ENCODE measurements around the gene TUT4.

TUT4 gene

GRCh38 chr1:52454127-52454526, 98.8 kb downstream of the TUT4 start:
- no peaks in the 10 kb centered on the region for H3K36me3 ChIP-seq (replicated peaks)
- in situ Hi-C loops (cut with HindIII; ENCODE audit: low pct_ligation_motif_present, low sequenced_read_pairs), result no loop called here
- H3K27me3 ChIP-seq (replicated peaks), result no peaks in the 10 kb centered on the region
- DNase-seq, result no peak
- no peak overlapping the region for H3K4me3 ChIP-seq (ENCODE audit: low read depth, low read length)
- TF ChIP-seq, protein P1, sequence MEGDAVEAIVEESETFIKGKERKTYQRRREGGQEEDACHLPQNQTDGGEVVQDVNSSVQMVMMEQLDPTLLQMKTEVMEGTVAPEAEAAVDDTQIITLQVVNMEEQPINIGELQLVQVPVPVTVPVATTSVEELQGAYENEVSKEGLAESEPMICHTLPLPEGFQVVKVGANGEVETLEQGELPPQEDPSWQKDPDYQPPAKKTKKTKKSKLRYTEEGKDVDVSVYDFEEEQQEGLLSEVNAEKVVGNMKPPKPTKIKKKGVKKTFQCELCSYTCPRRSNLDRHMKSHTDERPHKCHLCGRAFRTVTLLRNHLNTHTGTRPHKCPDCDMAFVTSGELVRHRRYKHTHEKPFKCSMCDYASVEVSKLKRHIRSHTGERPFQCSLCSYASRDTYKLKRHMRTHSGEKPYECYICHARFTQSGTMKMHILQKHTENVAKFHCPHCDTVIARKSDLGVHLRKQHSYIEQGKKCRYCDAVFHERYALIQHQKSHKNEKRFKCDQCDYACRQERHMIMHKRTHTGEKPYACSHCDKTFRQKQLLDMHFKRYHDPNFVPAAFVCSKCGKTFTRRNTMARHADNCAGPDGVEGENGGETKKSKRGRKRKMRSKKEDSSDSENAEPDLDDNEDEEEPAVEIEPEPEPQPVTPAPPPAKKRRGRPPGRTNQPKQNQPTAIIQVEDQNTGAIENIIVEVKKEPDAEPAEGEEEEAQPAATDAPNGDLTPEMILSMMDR (IDR thresholded peaks at IDR 0.05; ENCODE audit: low read depth, low read length, missing control alignments), result no peak
- H3K27ac ChIP-seq, result no peak overlapping the region

- no peak overlapping the region for H3K4me3 ChIP-seq (ENCODE audit: low read depth, low read length)
- no peaks in the 10 kb centered on the region for H3K27me3 ChIP-seq (replicated peaks)
- no peaks in the 10 kb centered on the region for H3K36me3 ChIP-seq (replicated peaks)
- TF ChIP-seq, protein P1 (IDR thresholded peaks at IDR 0.05; ENCODE audit: low read depth, low read length, missing control alignments), result no peak
- H3K27ac ChIP-seq, result no peak overlapping the region
- DNase-seq, result no peak
- in situ Hi-C loops (cut with HindIII; ENCODE audit: low pct_ligation_motif_present, low sequenced_read_pairs), result no loop called here
These were observed 108.4 kb downstream of the TUT4 start for GRCh38 chr1:52444463-52444862.

DNA sequence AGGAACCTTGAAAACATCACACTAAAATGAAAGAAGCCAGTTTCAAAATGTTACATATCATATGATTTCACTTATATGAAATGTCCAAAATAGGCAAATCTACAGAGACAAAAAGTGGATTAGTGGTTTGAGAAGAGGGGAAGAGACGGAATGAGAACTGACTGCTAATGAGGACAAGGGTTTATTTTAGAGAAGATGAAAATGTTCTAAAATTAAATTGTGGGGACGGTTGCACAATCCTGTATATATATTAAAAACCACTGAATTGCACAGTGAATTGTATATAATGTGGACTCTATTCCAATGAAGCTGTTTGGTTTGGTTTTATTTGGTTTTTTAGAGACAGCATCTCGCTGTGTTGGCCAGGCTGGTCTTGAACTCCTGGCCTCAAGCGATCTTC, 112.9 kb downstream of the TUT4 start:
- no peak for DNase-seq
- in situ Hi-C loops (cut with HindIII; ENCODE audit: low pct_ligation_motif_present, low sequenced_read_pairs), result no loop called here
- H3K27me3 ChIP-seq (replicated peaks), result no peaks in the 10 kb centered on the region
- H3K36me3 ChIP-seq (replicated peaks), result peaks cover 3% of the 10 kb centered on the region
- no peak overlapping the region for H3K27ac ChIP-seq
- TF ChIP-seq, protein P1 (IDR thresholded peaks at IDR 0.05; ENCODE audit: low read depth, low read length, missing control alignments), result no peak
- H3K4me3 ChIP-seq (ENCODE audit: low read depth, low read length), result no peak overlapping the region

DNA sequence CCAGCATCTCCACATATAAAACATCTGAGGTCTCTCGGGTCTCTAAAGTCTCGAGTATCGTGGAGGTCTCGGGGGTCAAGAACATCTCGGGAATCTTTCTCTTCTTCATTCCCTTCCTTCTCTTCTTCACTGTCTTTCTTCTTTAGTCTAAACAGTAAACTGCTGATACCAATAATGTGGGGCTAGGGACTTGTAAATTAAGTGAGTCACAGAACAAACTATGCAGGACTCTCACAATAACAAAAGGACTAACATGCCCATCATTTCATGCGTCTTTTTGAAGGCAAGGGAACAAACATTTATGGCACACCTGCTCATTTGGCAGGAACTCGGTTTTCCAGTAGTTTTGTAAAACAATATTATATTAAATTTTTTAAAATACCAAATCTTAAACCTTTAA, 116.1 kb downstream of the TUT4 start:
- H3K27me3 ChIP-seq (replicated peaks), result no peaks in the 10 kb centered on the region
- H3K36me3 ChIP-seq (replicated peaks), result peaks cover 6% of the 10 kb centered on the region
- in situ Hi-C loops (cut with HindIII; ENCODE audit: low pct_ligation_motif_present, low sequenced_read_pairs), result no loop called here

GRCh38 chr1:52435650-52436049, 117.2 kb downstream of the TUT4 start:
- Histone ChIP-seq H3K4me3 (ENCODE audit: low read depth, low read length) (no peak overlapping the region), H3K27me3 (replicated peaks) (no peaks in the 10 kb centered on the region), H3K27ac (no peak overlapping the region), H3K36me3 (replicated peaks) (peaks cover 13% of the 10 kb centered on the region)
- in situ Hi-C loops (cut with HindIII; ENCODE audit: low pct_ligation_motif_present, low sequenced_read_pairs), result no loop called here
- DNase-seq, result no peak
- TF ChIP-seq, protein P1 (IDR thresholded peaks at IDR 0.05; ENCODE audit: low read depth, low read length, missing control alignments), result no peak

More for the DNA sequence above, 116.1 kb downstream of the TUT4 start:
- TF ChIP-seq, protein P1 (IDR thresholded peaks at IDR 0.05; ENCODE audit: low read depth, low read length, missing control alignments), result no peak
- H3K27ac ChIP-seq, result no peak overlapping the region
- DNase-seq, result no peak
- H3K4me3 ChIP-seq (ENCODE audit: low read depth, low read length), result no peak overlapping the region

GRCh38 chr1:52435211-52435610, 117.7 kb downstream of the TUT4 start:
- peaks cover 15% of the 10 kb centered on the region for H3K36me3 ChIP-seq (replicated peaks)
- no peaks in the 10 kb centered on the region for H3K27me3 ChIP-seq (replicated peaks)
- DNase-seq, result no peak
- no peak overlapping the region for H3K27ac ChIP-seq
- no peak overlapping the region for H3K4me3 ChIP-seq (ENCODE audit: low read depth, low read length)
- in situ Hi-C loops (cut with HindIII; ENCODE audit: low pct_ligation_motif_present, low sequenced_read_pairs), result no loop called here
- TF ChIP-seq, protein P1 (IDR thresholded peaks at IDR 0.05; ENCODE audit: low read depth, low read length, missing control alignments), result no peak

All from brain microvascular endothelial cell (primary cell).